ENCODE results near the gene ABCA1.

ABCA1 gene

DNA sequence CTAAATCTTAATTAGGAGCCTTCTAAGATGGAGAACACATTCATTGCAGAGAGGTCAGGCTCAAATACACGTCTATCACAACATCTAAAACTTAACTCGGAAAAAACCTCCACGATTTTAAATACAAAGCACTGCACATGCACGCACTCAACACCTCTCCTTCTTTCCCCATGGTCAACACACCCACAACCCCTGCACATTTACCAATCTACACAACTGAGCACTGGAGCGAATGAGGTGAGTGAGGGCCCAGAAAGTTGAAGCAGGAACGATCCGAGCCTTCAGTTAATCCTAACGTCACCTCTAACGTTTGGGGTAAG lies 180.8 kb downstream of the ABCA1 start:
- FAIRE-seq, result no peak

DNA sequence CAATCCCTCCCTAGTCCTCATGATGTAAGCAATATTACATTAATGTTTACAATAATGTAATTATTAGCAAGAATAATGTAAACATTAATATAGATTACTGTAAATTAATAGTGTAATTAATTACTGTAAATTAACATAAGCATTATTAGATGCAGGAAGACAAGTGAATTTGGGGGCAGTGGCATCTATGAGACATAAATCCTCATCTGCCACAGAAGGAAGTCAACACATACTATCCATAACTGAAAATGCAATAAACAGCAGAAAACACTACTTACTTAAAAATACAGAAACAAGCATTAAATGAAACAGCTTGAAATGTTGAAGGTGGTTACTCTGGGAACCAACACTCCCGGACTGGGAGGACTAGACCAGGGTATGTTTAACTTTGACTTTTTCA lies 181.2 kb downstream of the ABCA1 start:
- FAIRE-seq, result no peak

GRCh38 chr9:104746285-104746684 lies 181.7 kb downstream of the ABCA1 start:
- no peak for FAIRE-seq

DNA sequence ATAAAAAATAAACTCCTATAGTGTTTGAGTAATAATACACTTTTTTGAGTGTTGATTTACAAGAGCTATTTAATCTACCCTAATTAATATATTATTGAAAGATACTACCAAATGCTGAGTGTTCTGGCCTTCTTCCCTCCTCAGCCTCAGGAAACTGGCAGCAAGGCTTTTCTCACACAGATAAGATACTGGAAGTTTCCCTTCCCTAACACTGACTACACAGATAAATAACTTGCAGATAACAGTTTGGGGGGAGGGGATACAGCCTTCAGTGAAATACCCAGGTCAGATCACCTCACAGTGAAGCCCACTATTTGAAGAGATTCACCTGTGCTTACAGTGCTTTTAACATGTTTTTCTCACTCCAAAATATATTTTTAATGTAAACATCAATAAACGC lies 182.1 kb downstream of the ABCA1 start:
- no peak for FAIRE-seq

DNA sequence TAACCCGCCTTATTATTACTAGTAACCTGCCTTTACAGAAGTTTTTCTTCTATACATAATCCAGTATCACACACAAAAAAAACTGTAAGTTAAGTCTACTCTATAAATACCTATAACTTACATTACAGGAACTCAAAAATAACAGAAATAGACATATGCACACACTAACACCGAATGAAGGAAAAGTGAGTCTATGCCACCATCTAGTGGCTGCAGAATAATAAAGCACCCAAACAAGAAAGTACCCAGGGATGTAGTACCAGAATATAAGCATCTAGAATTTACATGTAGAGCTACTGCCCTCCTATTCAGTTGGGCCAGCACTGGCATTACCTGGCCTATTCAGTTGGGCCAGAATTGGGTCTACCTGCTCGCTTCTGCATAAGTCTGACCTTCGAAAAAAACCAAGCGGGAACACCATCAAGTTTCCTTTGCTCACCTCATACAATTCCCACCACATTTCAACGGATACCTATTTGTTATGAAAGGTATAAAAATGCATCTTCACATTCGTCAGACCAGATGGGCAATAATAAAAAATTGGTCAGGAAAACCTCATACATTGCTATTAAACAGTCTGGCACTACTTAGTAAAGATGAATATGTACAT lies 184.5 kb downstream of the ABCA1 start:
- FAIRE-seq, result peak; percentile 99

DNA sequence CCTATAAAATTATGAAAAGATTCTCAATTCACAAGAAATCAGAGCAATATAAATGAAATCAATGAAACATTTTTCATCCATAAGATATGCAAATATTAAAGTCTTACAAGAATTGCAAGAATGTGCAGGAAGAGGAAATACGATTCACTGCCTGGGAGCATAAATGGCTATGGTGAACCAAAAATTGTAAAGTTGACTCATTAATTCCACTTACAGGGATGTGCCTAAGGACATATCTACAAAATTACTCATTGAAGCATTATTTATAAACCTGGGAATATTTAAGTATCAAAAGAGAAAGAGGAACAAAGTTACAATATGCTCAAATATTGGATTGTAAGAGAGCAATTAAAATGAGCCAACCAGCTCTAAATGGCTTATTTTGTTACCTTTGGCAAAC lies 187.3 kb downstream of the ABCA1 start:
- no peak for FAIRE-seq

- FAIRE-seq, result no peak
Observed at GRCh38 chr9:104738452-104738851, 189.5 kb downstream of the ABCA1 start.
